Mesenchymal stem cell (in vitro differentiated cells and primary cell): ENCODE data around the gene PKIB.
A peak's percentile ranks its signal among the peaks of the same experiment; 100 is the strongest.

Source experiments
- DNase-seq: peaks from one replicate; pipeline ENCODE4 v3.0.0-alpha.2; 2013
- H2AFZ ChIP-seq: one replicate; pipeline ENCODE4 v1.6.1; 2013; ENCODE audit warnings: low read depth, mild to moderate bottlenecking, control low read depth, inconsistent platforms, low read length, moderate library complexity
- H2AK5ac ChIP-seq: 2 replicates; pipeline ENCODE4 v1.6.1; 2013; ENCODE audit warnings: low read length, moderate library complexity, mild to moderate bottlenecking, inconsistent platforms; ENCODE audit not compliant: severe bottlenecking
- H2BK120ac ChIP-seq: one replicate; pipeline ENCODE4 v1.6.1; 2013; ENCODE audit warnings: low read depth, mild to moderate bottlenecking, inconsistent platforms, low read length, moderate library complexity
- H2BK12ac ChIP-seq, 2 experiments: one replicate each; pipeline ENCODE4 v1.6.1; 2013; ENCODE audit warnings: inconsistent platforms in 2 of 2, low read length in 2 of 2, mild to moderate bottlenecking in 2 of 2, moderate library complexity in 2 of 2, control low read depth in 1 of 2
- H2BK15ac ChIP-seq: one replicate; pipeline ENCODE4 v1.6.1; 2013; ENCODE audit warnings: mild to moderate bottlenecking, low read depth, inconsistent platforms; ENCODE audit not compliant: poor library complexity, severe bottlenecking
- H2BK5ac ChIP-seq: 2 replicates; pipeline ENCODE4 v1.6.1; 2013; ENCODE audit warnings: low read depth, mild to moderate bottlenecking, low read length, control low read depth, inconsistent platforms; ENCODE audit not compliant: poor library complexity, severe bottlenecking
- H3K14ac ChIP-seq, 2 experiments: one replicate each; pipeline ENCODE4 v1.6.1; 2013; ENCODE audit warnings: inconsistent platforms in 2 of 2, low read length in 2 of 2, control low read depth in 1 of 2, mild to moderate bottlenecking in 1 of 2, moderate library complexity in 1 of 2
- H3K18ac ChIP-seq, 2 experiments: one replicate each; pipeline ENCODE4 v1.6.1; 2013; ENCODE audit warnings: inconsistent platforms in 2 of 2, low read length in 2 of 2, control low read depth in 1 of 2, low read depth in 1 of 2, mild to moderate bottlenecking in 1 of 2
- H3K23ac ChIP-seq, 2 experiments: one replicate each; pipeline ENCODE4 v1.6.1; 2013; ENCODE audit warnings: inconsistent platforms in 2 of 2, low read length in 2 of 2, mild to moderate bottlenecking in 2 of 2, moderate library complexity in 2 of 2, control low read depth in 1 of 2
- H3K27ac ChIP-seq: 2 replicates; pipeline ENCODE4 v1.5.1; 2013; ENCODE audit warnings: mild to moderate bottlenecking, moderate library complexity, low read length, control low read depth, inconsistent platforms; ENCODE audit not compliant: poor library complexity, severe bottlenecking
- H3K27me3 ChIP-seq, 2 experiments: 2 replicates each; pipeline versions ENCODE4 v1.6.1 to v1.7.0; 2013; ENCODE audit warnings: low read length in 2 of 2, mild to moderate bottlenecking in 2 of 2, moderate library complexity in 2 of 2, control low read depth in 1 of 2, inconsistent platforms in 1 of 2; ENCODE audit not compliant: control insufficient read depth in 1 of 2, insufficient read depth in 1 of 2
- H3K36me3 ChIP-seq, 2 experiments: 2 replicates each; pipeline versions ENCODE4 v1.6.1 to v1.7.0; 2013; ENCODE audit warnings: low read length in 2 of 2, control low read depth in 1 of 2, inconsistent platforms in 1 of 2, low read depth in 1 of 2, mild to moderate bottlenecking in 1 of 2; ENCODE audit not compliant: insufficient read depth in 2 of 2, control insufficient read depth in 1 of 2
- H3K4ac ChIP-seq, 2 experiments: one replicate each; pipeline ENCODE4 v1.6.1; 2013; ENCODE audit warnings: inconsistent platforms in 2 of 2, low read length in 2 of 2, mild to moderate bottlenecking in 2 of 2, moderate library complexity in 2 of 2, control low read depth in 1 of 2, low read depth in 1 of 2
- H3K4me1 ChIP-seq: 2 replicates; pipeline ENCODE4 v1.6.1; 2013; ENCODE audit warnings: low read depth, low read length, control low read depth; ENCODE audit not compliant: control insufficient read depth, insufficient read depth
- H3K4me2 ChIP-seq: 2 replicates; pipeline ENCODE4 v1.6.1; 2013; ENCODE audit warnings: low read length, mild to moderate bottlenecking, inconsistent platforms; ENCODE audit not compliant: poor library complexity, severe bottlenecking
- H3K4me3 ChIP-seq, 2 experiments: 2 replicates each; pipeline versions ENCODE4 v1.5.1 to v1.7.0; 2013; ENCODE audit warnings: low read length in 2 of 2, mild to moderate bottlenecking in 2 of 2, control low read depth in 1 of 2, low read depth in 1 of 2; ENCODE audit not compliant: insufficient read depth in 1 of 2
- H3K79me1 ChIP-seq: replicated peaks from 2 replicates; pipeline ENCODE4 v1.6.1; 2013; ENCODE audit warnings: mild to moderate bottlenecking, control low read depth, low read length, inconsistent platforms; ENCODE audit not compliant: poor library complexity, severe bottlenecking
- H3K9ac ChIP-seq: 2 replicates; pipeline ENCODE4 v1.7.0; 2013; ENCODE audit warnings: mild to moderate bottlenecking, low read length, moderate library complexity
- H3K9me3 ChIP-seq: 2 replicates; pipeline ENCODE4 v1.7.0; 2013; ENCODE audit warnings: mild to moderate bottlenecking, low read length; ENCODE audit not compliant: control insufficient read depth
- H4K8ac ChIP-seq: one replicate; pipeline ENCODE4 v1.6.1; 2013; ENCODE audit warnings: inconsistent platforms, mild to moderate bottlenecking, low read length, moderate library complexity
- H4K91ac ChIP-seq: one replicate; pipeline ENCODE4 v1.6.1; 2013; ENCODE audit warnings: mild to moderate bottlenecking, low read length, inconsistent platforms
- WGBS: methylation state at CpG from one replicate; pipeline ENCODE4 v1.1.7; 2013; ENCODE audit warnings: mixed read lengths; 5-methylcytosine and 5-hydroxymethylcytosine counted together

PKIB gene

DNA sequence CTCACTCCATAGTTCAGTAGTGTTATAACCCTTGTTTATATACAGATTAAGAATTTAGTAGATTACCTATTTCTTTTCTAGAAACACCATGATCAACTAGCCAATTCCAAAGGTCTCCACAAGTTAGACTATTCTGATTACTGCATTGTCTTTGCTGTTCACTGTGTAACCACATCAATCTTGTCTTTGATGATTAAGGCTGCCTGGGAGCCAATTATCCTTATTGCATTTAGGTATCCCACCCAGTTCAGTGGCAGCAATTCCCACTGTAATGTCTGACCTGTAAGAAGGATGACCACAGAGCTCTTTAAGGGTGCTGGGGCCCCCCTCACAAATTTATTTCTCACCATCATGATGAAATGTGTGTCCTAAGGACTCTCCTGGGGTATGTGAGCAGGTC, 40.2 kb downstream of the PKIB start:
- Histone ChIP-seq H3K4ac (no peak overlapping the region), H2AFZ (no peak overlapping the region), H3K23ac (no peak overlapping the region), H3K4me2 (no peak overlapping the region), H3K27ac (no peak overlapping the region), H3K4me3 (no peak overlapping the region), H3K36me3 (no peaks in the 10 kb centered on the region), H4K91ac (peak overlapping the region; percentile 12), H3K14ac (no peak overlapping the region), H4K8ac (no peak overlapping the region), H3K9me3 (no peaks in the 10 kb centered on the region), H3K18ac (peak overlapping the region in 1 of 2 experiments; percentile 28), H2BK5ac (no peak overlapping the region), H2AK5ac (peak overlapping the region; percentile 61), H2BK12ac (peak overlapping the region in 1 of 2 experiments; percentile 57), H3K9ac (no peak overlapping the region), H2BK120ac (no peak overlapping the region), H3K27me3 (no peaks in the 10 kb centered on the region), H3K4me1 (peaks cover 4% of the 10 kb centered on the region), H3K79me1 (peaks cover 15% of the 10 kb centered on the region), H2BK15ac (no peak overlapping the region)
- no peak for DNase-seq

DNA sequence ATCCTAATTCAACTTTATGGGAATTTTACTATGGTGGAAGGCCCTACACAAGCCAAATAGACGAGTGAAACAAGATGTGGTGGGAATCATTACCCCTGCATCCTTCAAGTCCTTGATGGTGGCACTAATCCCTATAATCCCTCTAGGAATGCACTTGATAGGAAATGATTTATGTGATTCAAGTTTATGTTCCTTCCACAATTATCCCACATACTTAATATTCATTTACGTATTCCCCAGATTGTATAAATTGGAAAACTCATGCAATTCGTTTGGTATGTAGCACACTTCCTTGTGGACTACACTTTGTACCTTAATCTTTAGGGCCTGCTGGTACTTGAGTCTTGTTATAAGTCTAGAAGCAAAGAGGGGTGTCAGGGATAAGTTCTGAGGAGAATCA, 40.8 kb downstream of the PKIB start:
- H2AK5ac ChIP-seq: peak overlapping the region; percentile 40
- DNase-seq: no peak
- no peak overlapping the region for H3K4me2 ChIP-seq
- no peak overlapping the region for H3K9ac ChIP-seq
- H3K36me3 ChIP-seq: no peaks in the 10 kb centered on the region
- peaks cover 12% of the 10 kb centered on the region for H3K79me1 ChIP-seq
- peaks cover 4% of the 10 kb centered on the region for H3K4me1 ChIP-seq
- no peak overlapping the region for H3K4ac ChIP-seq
- no peak overlapping the region for H2BK5ac ChIP-seq
- H2AFZ ChIP-seq: no peak overlapping the region
- H3K27me3 ChIP-seq: no peaks in the 10 kb centered on the region
- WGBS: 83% methylated on average over 3 of the region's 3 CpGs
- no peak overlapping the region for H3K4me3 ChIP-seq
- no peak overlapping the region for H2BK120ac ChIP-seq
- no peak overlapping the region for H3K23ac ChIP-seq
- no peak overlapping the region for H2BK15ac ChIP-seq
- H4K8ac ChIP-seq: no peak overlapping the region
- no peak overlapping the region for H3K18ac ChIP-seq
- no peaks in the 10 kb centered on the region for H3K9me3 ChIP-seq
- H3K27ac ChIP-seq: peak overlapping the region; percentile 99
- H4K91ac ChIP-seq: no peak overlapping the region
- no peak overlapping the region for H3K14ac ChIP-seq
- no peak overlapping the region for H2BK12ac ChIP-seq

DNA sequence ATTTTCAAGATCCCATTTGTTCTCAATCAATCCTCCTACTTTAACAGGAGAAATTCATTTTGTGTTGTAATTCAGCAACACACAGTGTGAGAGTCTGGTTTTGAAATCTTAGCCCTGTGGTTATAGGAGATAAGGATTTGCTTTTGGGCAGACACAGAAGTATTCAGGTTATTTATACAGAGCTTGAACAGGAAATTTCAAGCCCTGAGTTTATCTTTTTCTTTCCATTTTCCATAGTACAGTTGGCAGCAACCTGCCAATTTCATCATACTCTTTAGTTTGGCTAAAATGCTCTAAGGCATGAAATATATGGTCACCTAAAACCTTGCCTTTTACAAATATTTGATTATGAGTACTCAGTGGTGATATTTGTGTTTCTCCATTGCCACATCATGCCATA, 41.4 kb downstream of the PKIB start:
- H2AFZ ChIP-seq: no peak overlapping the region
- DNase-seq: peak; percentile 76
- H3K36me3 ChIP-seq: no peaks in the 10 kb centered on the region
- no peak overlapping the region for H3K4me3 ChIP-seq
- H3K14ac ChIP-seq: no peak overlapping the region
- peaks cover 6% of the 10 kb centered on the region for H3K4me1 ChIP-seq
- no peak overlapping the region for H3K4me2 ChIP-seq
- H2AK5ac ChIP-seq: no peak overlapping the region
- no peak overlapping the region for H3K9ac ChIP-seq
- H3K79me1 ChIP-seq: peaks cover 15% of the 10 kb centered on the region
- H2BK120ac ChIP-seq: no peak overlapping the region
- no peak overlapping the region for H3K18ac ChIP-seq
- no peak overlapping the region for H4K91ac ChIP-seq
- H2BK5ac ChIP-seq: no peak overlapping the region
- H3K4ac ChIP-seq: no peak overlapping the region
- no peaks in the 10 kb centered on the region for H3K27me3 ChIP-seq
- H3K23ac ChIP-seq: no peak overlapping the region
- H4K8ac ChIP-seq: no peak overlapping the region
- no peak overlapping the region for H2BK15ac ChIP-seq
- peak overlapping the region; percentile 99 for H3K27ac ChIP-seq
- H2BK12ac ChIP-seq: no peak overlapping the region
- H3K9me3 ChIP-seq: no peaks in the 10 kb centered on the region

DNA sequence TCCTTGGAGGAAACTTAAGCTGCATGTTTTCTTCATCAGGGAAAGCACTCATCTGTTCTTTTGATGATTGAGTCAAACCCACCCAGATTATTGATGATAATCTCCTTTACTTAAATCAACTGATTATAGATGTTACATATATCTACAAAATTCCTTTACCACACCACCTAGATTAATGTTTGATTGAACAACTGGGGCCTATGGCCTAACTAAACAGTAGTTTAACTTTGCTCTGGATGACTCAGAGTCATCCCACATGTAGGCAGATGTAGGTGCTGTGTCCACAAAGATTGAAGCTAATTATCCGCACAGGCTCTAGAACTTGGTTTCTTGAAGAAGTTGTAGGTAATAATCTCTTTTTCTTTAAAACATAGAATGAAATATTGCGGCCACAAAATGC, 42.2 kb downstream of the PKIB start:
- H2AFZ ChIP-seq: no peak overlapping the region
- no peaks in the 10 kb centered on the region for H3K36me3 ChIP-seq
- no peaks in the 10 kb centered on the region for H3K27me3 ChIP-seq
- no peak overlapping the region for H3K4me3 ChIP-seq
- no peak overlapping the region for H2BK12ac ChIP-seq
- 100% methylated on average over 1 of the region's 2 CpGs for WGBS
- no peak overlapping the region for H4K91ac ChIP-seq
- H2BK120ac ChIP-seq: no peak overlapping the region
- H3K27ac ChIP-seq: peak overlapping the region; percentile 99
- no peak overlapping the region for H3K23ac ChIP-seq
- H3K79me1 ChIP-seq: peaks cover 15% of the 10 kb centered on the region
- H3K4me2 ChIP-seq: no peak overlapping the region
- H3K9me3 ChIP-seq: no peaks in the 10 kb centered on the region
- peak; percentile 29 for DNase-seq
- H3K9ac ChIP-seq: no peak overlapping the region
- H2BK5ac ChIP-seq: peak overlapping the region; percentile 93
- no peak overlapping the region for H2BK15ac ChIP-seq
- H3K4ac ChIP-seq: no peak overlapping the region
- no peak overlapping the region for H2AK5ac ChIP-seq
- H3K4me1 ChIP-seq: peaks cover 6% of the 10 kb centered on the region
- H3K18ac ChIP-seq: no peak overlapping the region
- H3K14ac ChIP-seq: no peak overlapping the region
- H4K8ac ChIP-seq: no peak overlapping the region
